Fibroblast of peridontal ligament (primary cell): ENCODE results near the gene CRIP1.

Experiments used
- DNase-seq: peaks from one replicate; pipeline ENCODE4 v3.0.0-alpha.2; 2010; ENCODE audit errors: extremely low read depth

The CRIP1 gene

GRCh38 chr14:105450864-105451720 is 35.6 kb upstream of the CRIP1 start:
- no peak for DNase-seq

GRCh38 chr14:105452963-105453362 is 33.7 kb upstream of the CRIP1 start:
- no peak for DNase-seq

GRCh38 chr14:105453847-105454246 is 32.8 kb upstream of the CRIP1 start:
- DNase-seq, result no peak

GRCh38 chr14:105455086-105455640 is 31.5 kb upstream of the CRIP1 start:
- no peak for DNase-seq

- no peak for DNase-seq
Measured at GRCh38 chr14:105455766-105456660, 30.7 kb upstream of the CRIP1 start.

- no peak for DNase-seq
Measured at GRCh38 chr14:105456736-105457617, 29.7 kb upstream of the CRIP1 start.

- DNase-seq, result no peak
Measured at GRCh38 chr14:105458010-105458409, 28.7 kb upstream of the CRIP1 start.

GRCh38 chr14:105458571-105458970 is 28.1 kb upstream of the CRIP1 start:
- no peak for DNase-seq

- no peak for DNase-seq
Measured at GRCh38 chr14:105460116-105460515, 26.6 kb upstream of the CRIP1 start.

- DNase-seq, result no peak
Measured at GRCh38 chr14:105460616-105461015, 26.1 kb upstream of the CRIP1 start.

GRCh38 chr14:105461903-105462302 is 24.8 kb upstream of the CRIP1 start:
- no peak for DNase-seq

- DNase-seq, result no peak
Measured at GRCh38 chr14:105464501-105464900, 22.2 kb upstream of the CRIP1 start.

- no peak for DNase-seq
Measured at GRCh38 chr14:105465209-105466031, 21.3 kb upstream of the CRIP1 start.

- no peak for DNase-seq
Measured at GRCh38 chr14:105466531-105467248, 20.0 kb upstream of the CRIP1 start.

GRCh38 chr14:105467249-105467941 is 19.3 kb upstream of the CRIP1 start:
- DNase-seq, result no peak

GRCh38 chr14:105467942-105468471 is 18.7 kb upstream of the CRIP1 start:
- no peak for DNase-seq

- DNase-seq, result no peak
Measured at GRCh38 chr14:105468621-105469241, 18.0 kb upstream of the CRIP1 start.
